Fibroblast of villous mesenchyme (primary cell): ENCODE data around the gene AK5. TPM values are rescaled to one million over a fixed set of nuclear protein-coding genes. Genes with fewer than 3 reads are reported as not detected.
"Not testable (repeated sequence)": the region's sequence is repeated elsewhere in the genome, so short reads cannot be mapped to it uniquely, and the experiment has no call there.

ENCODE experiments used
- DNase-seq: peaks from one replicate; pipeline ENCODE4 v3.0.0-alpha.2; 2010; ENCODE audit warnings: low read depth
- H3K4me3 ChIP-seq: 2 replicates; pipeline ENCODE4 v1.5.1; 2011; ENCODE audit warnings: low read depth, mild to moderate bottlenecking, low read length
- total RNA-seq: library from RNA; depleted of rRNA; stranded (reverse); fragments of >200 nt; gene quantifications from 2 replicates; pipeline ENCODE4 v1.2.3, GENCODE V29; 2012
- TF ChIP-seq, protein P1 (sequence below): IDR thresholded peaks from 2 replicates; pipeline ENCODE4 v1.5.1; 2012; ENCODE audit warnings: low read depth, mild to moderate bottlenecking, low read length; ENCODE audit not compliant: insufficient read depth

Gene AK5
- total RNA-seq, 1 donor = 123 TPM

DNA sequence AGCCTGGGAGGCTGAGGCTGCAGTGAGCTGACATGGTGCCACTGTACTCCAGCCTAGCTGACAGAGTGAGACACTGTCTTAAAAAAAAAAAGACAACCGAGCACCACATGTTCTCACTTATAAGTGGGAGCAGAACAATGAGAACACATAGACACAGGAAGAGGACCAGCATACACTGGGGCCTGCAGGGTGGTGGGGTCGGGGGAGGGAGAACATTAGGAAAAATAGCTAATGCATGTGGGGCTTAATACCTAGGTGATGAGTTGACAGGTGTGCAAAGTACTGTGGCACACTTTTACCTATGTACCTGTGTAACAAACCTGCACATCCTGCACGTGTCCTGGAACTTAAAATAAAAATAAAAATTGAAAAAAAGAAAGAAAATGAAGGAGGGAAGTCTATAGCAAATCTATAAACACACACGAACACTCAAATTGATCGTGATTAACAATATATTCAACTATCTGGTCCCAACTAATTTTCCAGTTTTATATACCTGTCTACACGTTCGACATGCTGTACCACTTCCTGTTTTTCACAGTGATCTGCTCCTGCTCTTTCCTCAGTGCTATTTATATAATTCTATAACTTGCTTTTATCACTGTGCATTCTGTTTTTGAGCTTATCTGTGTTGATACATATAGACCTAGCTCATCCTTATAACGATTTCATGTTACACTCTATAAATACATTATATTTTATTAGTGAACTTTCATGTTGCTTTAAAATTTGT lies 27.2 kb downstream of the AK5 start:
- no peak for DNase-seq
- TF ChIP-seq, protein P1, sequence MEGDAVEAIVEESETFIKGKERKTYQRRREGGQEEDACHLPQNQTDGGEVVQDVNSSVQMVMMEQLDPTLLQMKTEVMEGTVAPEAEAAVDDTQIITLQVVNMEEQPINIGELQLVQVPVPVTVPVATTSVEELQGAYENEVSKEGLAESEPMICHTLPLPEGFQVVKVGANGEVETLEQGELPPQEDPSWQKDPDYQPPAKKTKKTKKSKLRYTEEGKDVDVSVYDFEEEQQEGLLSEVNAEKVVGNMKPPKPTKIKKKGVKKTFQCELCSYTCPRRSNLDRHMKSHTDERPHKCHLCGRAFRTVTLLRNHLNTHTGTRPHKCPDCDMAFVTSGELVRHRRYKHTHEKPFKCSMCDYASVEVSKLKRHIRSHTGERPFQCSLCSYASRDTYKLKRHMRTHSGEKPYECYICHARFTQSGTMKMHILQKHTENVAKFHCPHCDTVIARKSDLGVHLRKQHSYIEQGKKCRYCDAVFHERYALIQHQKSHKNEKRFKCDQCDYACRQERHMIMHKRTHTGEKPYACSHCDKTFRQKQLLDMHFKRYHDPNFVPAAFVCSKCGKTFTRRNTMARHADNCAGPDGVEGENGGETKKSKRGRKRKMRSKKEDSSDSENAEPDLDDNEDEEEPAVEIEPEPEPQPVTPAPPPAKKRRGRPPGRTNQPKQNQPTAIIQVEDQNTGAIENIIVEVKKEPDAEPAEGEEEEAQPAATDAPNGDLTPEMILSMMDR = no peak
- no peak overlapping the region for H3K4me3 ChIP-seq

DNA sequence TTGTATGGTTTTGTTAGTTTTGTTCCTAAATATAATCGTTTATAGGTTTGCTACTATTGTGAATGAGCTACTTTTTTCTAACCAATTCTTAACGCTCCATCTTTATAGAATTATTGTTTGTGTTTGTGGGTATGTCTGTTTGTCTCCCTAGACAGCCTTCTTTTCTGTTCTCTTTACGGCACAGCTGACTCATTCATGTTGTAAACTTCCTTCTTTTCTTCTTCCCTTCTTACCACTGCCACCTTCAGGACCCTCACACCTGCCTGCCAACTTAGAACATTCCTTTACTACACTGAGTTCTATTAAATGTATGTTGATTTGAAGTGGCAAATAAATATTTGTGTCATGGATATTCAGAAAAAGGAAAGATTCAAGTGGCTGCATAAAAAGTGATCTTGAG lies 29.1 kb downstream of the AK5 start:
- DNase-seq = no peak
- no peak overlapping the region for H3K4me3 ChIP-seq
- TF ChIP-seq, protein P1 = no peak

DNA sequence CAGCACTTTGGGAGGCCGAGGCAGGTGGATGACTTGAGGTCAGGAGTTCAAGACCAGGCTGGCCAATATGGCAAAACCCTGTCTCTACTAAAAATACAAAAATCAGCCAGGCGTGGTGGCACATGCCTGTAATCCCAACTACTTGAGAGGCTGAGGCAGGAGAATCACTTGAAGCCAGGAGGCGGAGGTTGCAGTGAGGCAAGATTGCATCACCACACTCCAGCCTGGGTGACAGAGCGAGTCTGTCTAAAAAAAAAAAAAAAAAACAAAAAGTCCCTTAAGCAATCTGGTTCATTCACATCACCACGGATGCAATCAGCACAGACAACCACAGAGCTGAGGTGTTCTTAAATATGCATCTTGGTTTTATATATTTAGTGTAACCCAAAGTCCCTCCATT lies 30.5 kb downstream of the AK5 start:
- not testable (repeated sequence) for DNase-seq

DNA sequence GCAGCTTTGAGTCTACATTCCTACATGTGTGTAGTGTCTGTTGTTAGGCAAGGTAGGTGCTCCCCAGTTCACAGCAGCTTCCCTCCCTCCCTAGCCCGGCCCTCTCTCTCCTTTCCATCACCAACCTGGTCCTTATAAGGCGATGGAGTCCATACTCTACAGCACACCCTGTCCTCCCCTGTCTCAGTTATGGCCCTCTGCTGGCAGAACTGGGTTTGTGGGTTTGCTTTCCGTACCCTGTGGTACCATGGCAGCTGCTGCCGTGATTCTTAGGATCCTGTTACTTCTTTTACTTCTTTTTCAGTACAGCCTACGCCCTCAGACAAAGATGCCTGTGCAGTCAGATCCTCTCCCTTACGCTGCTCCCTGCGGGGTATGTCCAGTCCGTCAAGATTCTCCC lies 31.7 kb downstream of the AK5 start:
- peak; percentile 15 for DNase-seq
- H3K4me3 ChIP-seq = no peak overlapping the region
- TF ChIP-seq, protein P1 = peak; percentile 49

More for the DNA sequence above, 30.5 kb downstream of the AK5 start:
- not testable (repeated sequence) for H3K4me3 ChIP-seq

DNA sequence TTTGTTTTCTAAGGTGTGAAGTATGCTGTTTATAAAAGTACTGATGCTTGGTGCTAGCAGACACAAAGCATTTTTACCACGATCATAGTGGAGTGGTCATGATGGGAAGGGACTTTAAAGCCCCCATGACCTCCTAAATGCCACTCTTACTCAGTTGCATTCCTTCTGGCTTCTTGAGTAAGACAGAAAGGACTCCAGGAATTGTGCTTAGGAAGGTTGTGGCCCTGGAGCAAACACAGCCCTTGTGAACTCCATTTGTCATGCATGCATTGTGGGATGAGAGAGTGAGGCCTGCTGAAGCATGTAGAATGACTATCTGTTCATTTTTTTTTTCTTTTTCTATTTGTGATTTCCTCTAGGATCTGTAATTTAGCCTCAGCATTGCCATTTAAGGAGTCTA lies 34.2 kb downstream of the AK5 start:
- TF ChIP-seq, protein P1 = no peak
- DNase-seq = peak; percentile 21

DNA sequence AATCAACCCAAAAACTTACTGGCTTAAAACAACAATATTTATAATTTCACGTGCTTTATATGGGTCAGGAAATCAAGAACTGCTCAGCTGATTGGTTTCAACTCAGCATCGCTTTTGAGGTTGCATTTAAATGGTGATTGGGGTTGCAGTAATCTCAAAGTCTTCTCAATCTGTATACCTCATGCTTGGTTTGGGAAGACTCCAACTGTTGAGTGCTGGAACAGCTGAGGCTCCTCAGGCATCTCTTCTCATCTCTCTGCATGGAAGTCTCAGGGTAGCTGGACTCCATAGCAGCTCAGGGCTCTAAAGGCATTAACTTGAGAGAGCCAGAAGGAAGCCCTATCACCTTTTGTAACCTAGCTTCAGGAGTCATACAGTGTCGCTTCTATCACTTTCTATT lies 35.1 kb downstream of the AK5 start:
- no peak overlapping the region for H3K4me3 ChIP-seq
- no peak for DNase-seq
- TF ChIP-seq, protein P1 = no peak

More for the DNA sequence above, 34.2 kb downstream of the AK5 start:
- no peak overlapping the region for H3K4me3 ChIP-seq

DNA sequence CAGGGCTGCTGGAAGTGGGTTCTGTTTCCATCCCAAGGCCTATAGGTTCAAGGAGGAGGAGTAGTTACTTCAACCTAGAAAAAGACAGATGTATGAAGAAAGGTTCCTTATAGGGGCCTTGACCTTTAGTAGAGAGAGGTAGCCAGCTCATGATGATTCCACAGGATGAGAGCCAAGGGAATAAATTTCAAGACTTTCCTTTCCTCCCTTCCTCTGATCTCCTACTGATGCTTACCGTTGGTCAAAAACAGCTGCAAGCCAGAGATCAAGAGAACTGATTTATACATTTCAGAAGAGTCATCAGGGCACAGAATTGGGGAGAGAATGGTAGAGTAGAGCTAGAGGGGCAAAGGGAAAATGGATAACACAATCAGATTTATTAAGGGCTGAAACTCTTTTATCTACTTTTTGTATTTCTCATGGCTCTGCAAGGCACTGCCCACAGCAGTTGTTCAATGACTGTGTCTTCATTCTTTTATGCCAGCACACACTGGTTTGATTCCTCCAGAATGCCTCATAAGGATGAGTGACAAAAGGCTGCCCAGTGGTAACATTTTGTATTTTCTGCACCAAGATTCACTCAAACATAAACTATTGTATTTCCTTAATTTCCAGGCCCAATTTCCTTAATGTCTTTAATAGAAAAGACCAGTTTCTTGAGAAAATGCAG lies 37.4 kb downstream of the AK5 start:
- H3K4me3 ChIP-seq = no peak overlapping the region
- TF ChIP-seq, protein P1 = no peak
- no peak for DNase-seq
